Suppressor macrophage treated with lipopolysaccharide for 4 hours (primary cell): ENCODE measurements around the gene LHFPL2.
"Not testable (repeated sequence)": the region's sequence is repeated elsewhere in the genome, so short reads cannot be mapped to it uniquely, and the experiment has no call there.

Source experiments
- DNase-seq: peaks from one replicate; pipeline ENCODE4 v3.0.0-alpha.2; 2020

The LHFPL2 gene

GRCh38 chr5:78496373-78496772 lies 152.2 kb downstream of the LHFPL2 start:
- no peak for DNase-seq

DNA sequence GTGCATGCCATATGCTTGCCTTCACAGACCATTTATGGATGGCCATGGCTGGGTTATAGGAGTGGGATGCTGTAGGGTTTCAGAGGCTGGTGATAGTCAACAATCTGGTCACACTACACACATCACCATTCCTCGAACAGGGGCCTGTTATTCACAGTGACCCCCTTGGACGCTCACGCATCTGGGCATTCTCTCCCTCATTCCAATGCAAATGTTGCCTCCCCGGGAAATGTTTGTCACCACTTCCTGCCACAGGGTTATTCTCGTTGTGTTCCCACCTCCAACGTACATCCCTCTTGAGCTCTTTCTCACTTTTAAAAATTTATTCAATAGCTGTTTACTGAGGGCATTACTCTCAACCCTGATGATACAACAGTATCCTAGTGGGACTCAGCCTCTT lies 152.8 kb downstream of the LHFPL2 start:
- no peak for DNase-seq

GRCh38 chr5:78492650-78493049 lies 155.9 kb downstream of the LHFPL2 start:
- DNase-seq, result no peak

DNA sequence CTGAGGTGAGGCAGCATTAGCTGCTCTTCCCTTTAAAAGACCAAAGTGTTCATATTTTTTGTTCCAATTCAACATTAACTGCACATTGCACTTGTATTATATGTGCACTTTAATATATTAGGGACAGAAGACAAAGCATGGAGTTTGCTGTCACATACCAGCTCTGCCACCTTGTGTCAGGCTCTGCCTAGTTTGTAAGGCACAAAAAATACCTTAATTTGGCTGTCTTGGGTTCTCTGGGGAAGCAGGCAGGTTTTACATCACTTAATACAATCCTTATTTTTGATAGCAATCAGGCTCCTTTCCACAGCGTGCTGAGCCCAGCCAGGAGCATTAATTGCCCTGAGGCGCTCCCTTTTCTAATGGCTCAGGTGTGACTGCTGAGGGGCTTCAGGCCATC lies 156.3 kb downstream of the LHFPL2 start:
- DNase-seq, result no peak

- DNase-seq, result no peak
These were observed 157.7 kb downstream of the LHFPL2 start for GRCh38 chr5:78490709-78491485.

DNA sequence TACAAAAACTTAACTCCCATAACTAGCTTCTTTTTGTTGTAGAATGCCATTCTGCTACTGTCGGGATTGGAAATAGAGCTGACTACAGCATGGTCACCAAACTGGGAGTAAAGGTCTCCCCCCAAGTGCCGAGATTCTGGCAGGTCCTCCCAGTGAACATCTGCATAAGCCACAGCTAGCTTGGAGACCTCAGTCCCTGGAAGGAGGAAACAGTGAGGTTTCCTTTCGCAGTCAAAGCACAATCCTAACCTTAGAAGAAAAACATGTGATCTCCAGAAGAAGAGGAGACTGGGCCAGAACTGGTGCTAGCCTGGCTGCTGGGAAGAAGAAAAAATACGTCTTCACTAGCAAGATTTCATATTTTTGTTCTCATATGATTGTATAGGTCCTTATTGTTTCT lies 160.7 kb downstream of the LHFPL2 start:
- DNase-seq, result no peak

DNA sequence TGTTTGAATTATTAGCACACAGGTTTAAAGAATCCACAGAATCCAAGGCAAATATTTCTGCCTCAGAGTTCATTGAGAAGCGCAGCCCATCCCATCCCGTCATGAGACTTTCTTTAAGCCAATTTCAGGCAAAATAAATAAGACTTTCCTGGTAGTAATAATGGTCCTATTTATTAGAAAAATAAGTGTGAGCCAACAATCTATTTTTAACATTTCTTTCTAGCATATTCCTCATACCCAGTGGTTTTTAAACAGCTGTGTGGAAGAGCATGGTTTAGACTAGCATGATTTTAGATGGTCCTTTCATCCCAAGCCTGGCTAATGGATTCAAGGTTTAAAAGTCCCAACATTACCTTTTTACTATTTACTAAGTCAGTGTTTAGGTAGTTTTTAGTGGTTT lies 162.4 kb downstream of the LHFPL2 start:
- no peak for DNase-seq

- peak; percentile 70 for DNase-seq
These were observed 164.6 kb downstream of the LHFPL2 start for GRCh38 chr5:78483809-78484521.

GRCh38 chr5:78482948-78483347 lies 165.6 kb downstream of the LHFPL2 start:
- DNase-seq, result no peak

DNA sequence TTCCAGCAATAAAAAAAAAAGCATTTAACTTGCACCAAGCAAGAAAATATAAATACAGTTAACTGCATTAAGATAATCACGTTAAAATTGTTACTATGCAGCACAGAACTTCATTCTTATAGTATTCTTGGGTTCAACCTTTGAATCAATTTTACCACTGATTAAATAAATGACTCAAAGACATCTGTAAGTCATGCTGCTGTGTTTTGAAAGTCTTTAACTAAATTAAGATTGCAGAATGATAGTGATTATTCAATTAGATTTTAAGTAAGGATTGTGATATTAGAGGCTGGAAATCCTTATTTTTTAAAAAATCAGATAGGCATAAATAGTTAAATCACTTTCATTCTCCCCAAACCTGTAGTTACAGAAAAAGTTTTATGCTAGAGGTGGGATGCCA lies 171.8 kb downstream of the LHFPL2 start:
- no peak for DNase-seq

DNA sequence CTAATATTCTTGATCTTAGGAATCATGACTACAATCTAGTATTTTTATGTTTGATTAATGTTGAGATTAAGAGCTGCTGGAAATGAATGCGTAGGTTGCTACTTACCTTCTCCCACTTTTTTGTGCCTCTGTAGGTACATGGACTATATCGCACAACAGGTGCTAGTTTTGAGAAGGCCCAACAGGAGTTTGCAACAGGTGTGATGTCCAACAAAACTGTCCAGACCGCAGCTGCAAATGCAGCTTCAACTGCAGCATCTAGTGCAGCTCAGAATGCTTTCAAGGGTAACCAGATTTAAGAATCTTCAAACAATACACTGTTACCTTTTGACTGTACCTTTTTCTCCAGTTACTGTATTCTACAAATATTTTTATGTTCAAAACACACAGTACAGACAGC lies 173.2 kb downstream of the LHFPL2 start:
- no peak for DNase-seq

GRCh38 chr5:78473751-78474150 lies 174.8 kb downstream of the LHFPL2 start:
- no peak for DNase-seq

DNA sequence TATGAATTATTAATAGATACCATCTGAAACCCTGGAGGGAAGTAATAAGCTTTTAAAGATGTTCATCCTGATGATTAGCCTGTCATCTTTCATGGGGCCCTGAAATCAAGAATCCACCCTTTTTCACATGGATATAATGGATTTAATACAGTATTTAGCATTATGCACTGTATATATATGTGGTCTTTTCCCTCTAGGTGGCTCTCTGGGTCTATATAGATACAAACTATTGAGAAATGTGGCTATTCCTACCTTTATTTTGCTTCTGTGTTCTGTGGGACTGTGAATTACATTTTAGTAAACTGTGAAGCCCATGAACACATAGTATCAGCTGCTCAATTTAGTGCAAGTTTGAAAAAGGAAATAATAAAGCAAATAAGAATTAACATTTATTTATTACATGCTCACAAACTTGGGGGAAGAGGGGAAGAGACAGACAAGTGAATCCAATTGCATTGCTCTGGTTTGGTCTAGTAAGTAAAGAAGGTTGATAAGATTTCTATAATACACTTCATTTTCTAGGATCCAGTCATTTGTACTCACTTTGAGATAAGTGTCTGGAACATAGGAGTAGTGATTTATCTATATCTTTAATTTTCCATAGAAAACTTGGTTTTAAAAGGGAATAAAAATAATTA lies 176.0 kb downstream of the LHFPL2 start:
- peak; percentile 49 for DNase-seq

- no peak for DNase-seq
These were observed 176.7 kb downstream of the LHFPL2 start for GRCh38 chr5:78471896-78472295.

GRCh38 chr5:78467752-78468357 lies 180.7 kb downstream of the LHFPL2 start:
- peak; percentile 61 for DNase-seq

DNA sequence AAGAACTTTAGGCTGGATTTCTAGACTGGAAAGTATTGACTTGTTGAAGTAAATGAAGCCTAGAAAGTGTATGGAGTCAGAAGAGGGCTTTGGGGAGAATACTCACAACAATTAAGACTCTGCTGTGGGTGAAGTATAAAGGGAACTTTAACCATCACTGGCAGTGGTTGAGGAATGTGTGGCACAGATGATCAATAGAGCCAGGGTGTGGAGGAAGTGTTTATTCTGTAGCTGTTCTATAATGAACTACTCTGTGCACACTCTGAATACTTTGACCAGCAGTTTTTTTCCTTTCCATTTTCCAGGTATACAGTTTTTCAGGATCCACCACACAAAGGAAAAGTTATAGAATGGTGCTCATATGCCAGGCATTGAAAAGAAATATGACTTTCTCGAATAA lies 181.4 kb downstream of the LHFPL2 start:
- DNase-seq, result no peak

GRCh38 chr5:78458843-78459242 lies 189.7 kb downstream of the LHFPL2 start:
- DNase-seq, result no peak

DNA sequence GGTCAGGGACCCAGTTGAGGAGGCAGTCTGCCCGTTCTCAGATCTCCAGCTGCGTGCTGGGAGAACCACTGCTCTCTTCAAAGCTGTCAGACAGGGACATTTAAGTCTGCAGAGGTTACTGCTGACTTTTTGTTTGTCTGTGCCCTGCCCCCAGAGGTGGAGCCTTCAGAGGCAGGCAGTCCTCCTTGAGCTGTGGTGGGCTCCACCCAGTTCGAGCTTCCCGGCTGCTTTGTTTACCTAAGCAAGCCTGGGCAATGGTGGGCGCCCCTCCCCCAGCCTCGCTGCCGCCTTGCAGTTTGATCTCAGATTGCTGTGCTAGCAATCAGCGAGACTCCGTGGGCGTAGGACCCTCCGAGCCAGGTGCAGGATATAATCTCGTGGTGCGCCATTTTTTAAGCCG lies 191.1 kb downstream of the LHFPL2 start:
- DNase-seq, result not testable (repeated sequence)

DNA sequence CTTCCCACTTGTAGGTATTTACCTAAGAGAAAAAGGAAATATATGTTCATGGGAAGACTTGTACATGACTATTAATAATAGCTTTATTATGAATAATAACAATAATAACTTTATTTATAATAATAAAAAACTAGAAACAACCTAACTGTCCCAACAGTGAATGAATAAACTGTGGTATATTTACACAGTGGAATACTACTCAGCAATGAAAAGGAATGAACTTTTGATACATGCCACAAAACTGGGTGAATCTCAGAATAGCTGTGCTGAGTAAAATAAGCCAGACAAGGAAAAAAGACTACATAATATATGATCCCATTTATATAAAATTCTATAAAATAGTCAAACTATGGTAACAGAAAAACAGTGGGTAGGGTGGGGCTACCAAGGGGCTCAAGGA lies 199.5 kb downstream of the LHFPL2 start:
- DNase-seq, result no peak

- DNase-seq, result no peak
These were observed 200.7 kb downstream of the LHFPL2 start for GRCh38 chr5:78447775-78448424.
